ENCODE results near the gene MGLL.

Gene MGLL

GRCh38 chr3:127809611-127810010 lies 12.7 kb downstream of the MGLL start:
- no peak for DNase-seq (ENCODE audit: low read depth)

DNA sequence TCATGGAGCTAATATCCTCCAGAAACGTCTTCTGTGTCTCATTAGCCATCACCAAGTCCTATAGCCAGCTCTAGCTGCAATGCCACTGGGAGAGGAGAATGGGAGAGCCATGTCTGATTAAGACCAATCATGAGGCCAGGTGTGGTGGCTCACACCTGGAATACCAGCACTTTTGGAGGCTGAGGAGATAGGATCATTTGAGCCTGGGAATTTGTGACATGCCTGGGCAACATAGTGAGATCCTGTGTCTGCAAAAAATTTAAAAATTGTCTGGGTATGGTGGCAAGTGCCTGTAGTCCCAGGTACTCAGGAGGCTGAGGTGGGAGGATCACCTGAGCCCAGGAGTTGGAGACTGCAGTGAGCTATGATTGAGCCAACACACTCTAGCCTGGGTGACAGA lies 13.1 kb downstream of the MGLL start:
- no peak for DNase-seq (ENCODE audit: low read depth)

GRCh38 chr3:127808197-127808596 lies 14.1 kb downstream of the MGLL start:
- DNase-seq (ENCODE audit: low read depth) = no peak

DNA sequence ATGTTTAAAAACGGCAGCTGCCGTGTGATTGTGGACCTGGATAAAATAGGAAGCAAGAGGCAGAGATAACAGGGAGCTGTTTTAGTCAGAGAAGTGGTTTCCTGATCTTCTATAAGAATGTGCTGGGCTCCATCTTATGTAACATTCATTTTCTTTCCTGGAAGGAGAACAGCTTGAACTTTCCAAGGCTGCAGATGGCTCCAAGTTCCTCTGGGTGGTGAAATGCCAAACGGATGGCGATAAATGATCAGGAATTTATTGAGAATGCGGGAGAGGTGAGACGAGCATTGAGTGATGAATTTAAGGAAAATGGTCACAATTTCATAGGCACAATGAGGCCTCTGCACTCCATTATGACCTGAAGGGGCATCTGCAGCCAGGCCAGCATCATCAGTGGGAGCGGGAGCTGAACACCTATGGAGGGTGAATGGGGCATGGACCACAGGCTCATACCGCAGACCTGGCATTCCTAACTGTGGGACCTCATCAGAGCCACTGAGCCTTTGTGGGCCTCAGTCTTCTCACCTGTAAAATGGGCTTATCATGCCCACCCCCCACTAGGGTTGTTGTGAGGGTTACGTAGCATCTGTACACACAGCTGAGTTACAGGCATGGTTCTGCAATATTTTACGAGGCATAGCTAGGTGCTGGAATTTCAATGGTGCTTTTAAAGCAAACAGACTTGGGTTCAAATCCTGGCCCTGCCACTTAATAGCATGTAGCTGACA lies 17.1 kb downstream of the MGLL start:
- no peak for DNase-seq (ENCODE audit: low read depth)

- DNase-seq (ENCODE audit: low read depth) = no peak
Measured at GRCh38 chr3:127804141-127804540, 18.2 kb downstream of the MGLL start.

GRCh38 chr3:127803619-127804018 lies 18.7 kb downstream of the MGLL start:
- DNase-seq (ENCODE audit: low read depth) = no peak

DNA sequence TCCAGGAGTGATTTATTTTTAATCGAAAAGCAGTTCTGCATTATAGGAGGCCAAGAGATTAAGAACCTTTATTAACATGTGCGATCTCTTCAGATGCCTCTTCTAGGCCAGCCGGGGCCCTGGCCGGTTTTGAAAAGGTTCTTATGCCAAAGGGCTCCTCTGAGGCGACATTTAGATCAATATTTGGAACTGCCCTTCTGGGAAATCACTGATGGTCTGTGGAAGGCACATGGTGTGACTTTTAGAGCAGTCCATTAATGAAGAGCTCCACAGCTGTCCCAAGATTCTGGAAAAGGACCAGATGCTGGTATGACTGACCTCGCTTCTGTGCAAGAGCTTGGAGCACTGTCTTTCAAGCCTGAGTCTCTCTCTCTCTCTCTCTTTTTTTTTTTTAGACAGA lies 19.7 kb downstream of the MGLL start:
- no peak for DNase-seq (ENCODE audit: low read depth)

GRCh38 chr3:127801731-127802313 lies 20.5 kb downstream of the MGLL start:
- no peak for DNase-seq (ENCODE audit: low read depth)

DNA sequence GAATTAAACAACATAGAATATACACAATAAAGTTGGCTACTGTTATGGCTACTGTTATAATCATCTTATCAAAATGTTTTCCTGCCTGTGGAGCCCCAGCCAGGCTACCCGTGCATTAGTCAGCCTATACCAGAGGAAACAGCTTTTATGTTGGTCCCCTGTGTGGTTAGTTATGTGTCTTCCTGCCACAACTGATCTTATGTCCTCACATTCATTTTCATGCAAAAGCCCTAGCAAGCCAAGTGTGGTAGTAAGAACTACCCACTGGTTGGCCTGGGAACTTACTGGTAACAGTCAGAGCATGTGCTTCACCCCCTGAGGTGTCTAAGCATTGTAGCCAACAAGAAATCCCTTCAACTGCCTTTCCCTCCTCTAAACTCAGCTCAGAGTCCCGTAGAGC lies 21.8 kb downstream of the MGLL start:
- DNase-seq (ENCODE audit: low read depth) = no peak

GRCh38 chr3:127799476-127800222 lies 22.7 kb downstream of the MGLL start:
- no peak for DNase-seq (ENCODE audit: low read depth)

DNA sequence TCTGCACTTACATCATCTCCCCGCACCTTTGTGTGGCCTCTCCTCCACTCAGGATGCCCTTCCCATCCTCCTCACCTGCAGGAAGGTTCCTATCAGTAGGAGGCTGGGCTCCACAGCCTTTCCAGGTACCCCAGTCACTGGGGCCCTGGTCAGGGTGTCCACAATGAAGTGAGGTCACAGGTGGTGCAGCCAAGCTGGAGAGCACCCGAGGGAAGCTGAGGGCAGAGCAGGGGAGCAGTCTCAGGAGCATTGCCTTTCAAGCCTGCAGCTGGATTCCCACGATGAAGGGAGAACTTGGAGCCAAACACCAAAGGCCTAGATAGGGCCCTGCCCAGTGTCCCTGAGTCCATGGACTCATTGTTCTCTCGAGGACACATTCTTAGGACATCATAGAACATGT lies 23.6 kb downstream of the MGLL start:
- no peak for DNase-seq (ENCODE audit: low read depth)

DNA sequence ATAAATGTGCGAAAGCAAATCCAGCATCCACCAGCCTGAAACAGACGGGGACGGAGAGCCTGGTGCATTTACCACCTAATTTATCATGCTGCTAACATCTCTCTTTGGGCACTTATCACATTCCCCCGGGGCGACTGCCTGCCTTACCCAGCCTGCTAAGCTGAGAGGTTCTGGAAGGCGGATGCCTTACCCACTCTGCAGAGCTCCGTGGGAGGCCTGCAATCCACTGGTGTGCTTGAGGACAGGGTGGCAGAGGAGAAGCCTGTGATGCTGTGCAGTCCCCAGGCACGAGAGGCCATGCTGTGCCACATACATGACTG lies 25.5 kb downstream of the MGLL start:
- DNase-seq (ENCODE audit: low read depth) = no peak

DNA sequence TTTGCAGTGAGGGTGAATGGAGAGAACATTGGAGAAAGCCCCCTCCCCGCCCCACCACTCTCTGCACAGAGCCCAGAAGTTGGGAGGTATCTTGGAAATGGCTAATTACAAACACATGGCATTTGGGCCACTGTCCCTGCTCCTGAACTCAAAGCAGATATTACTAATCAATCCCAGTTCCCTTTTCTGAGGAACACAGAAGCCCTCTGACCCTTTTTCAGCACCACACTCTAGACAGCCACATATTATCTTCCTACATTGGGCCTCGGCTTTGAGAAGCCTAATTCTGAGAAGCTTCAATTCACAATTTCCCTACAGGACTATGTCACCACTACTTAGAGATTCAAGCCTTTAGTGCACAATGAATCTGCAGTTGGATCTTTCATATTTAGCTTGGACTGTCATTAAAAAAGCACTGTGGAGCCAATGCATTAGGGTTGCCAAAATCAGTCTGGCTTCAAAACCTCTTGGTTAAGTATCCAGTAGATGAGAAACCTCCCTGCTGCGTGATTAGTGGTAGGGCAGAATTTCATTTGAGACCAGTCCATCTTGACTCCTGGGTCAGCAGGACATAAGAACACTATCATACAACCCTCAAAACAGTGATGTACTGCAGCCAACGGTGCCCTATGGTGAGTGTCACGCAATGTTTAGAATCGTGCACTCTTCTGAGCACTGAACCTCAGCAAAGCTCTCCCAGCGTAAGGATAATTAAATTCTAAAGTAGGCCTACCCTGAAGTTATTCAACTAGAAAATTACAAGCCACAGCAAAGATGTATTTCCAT lies 26.1 kb downstream of the MGLL start:
- no peak for DNase-seq (ENCODE audit: low read depth)

GRCh38 chr3:127794972-127795371 lies 27.3 kb downstream of the MGLL start:
- no peak for DNase-seq (ENCODE audit: low read depth)

- no peak for DNase-seq (ENCODE audit: low read depth)
Measured at GRCh38 chr3:127794402-127794801, 27.9 kb downstream of the MGLL start.

- no peak for DNase-seq (ENCODE audit: low read depth)
Measured at GRCh38 chr3:127792541-127793292, 29.6 kb downstream of the MGLL start.

DNA sequence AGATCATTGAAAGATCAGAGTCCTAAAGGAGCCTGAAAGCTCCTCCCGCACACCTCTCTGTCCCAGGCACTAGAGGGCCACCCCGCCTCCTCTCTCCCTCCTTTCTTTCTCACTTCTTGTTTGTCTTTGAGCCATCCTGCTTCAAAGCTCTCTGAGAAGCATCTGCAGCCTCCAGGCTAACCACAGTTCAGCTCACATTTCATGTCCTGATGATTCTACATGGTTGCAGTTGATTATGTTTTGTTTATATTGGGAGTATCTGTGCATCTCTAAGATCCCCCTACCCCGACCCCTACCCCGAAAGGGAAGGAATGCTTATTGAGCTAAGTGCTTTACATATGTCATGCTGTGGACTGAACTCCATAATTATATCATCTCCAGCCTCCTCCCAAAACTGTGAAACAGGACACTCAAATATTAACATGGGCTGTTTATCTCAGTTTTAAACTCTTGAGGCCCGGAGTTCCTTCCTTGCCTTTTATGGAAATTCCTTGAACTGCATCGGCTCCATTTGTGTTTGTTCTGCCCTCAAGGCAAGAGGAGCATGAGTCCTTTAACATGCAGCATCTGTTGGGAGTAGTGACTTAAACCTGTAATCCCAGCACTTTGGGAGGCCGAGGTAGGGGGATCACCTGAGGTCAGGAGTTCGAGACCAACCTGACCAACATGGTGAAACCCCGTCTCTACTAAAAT lies 30.9 kb downstream of the MGLL start:
- no peak for DNase-seq (ENCODE audit: low read depth)

GRCh38 chr3:127790882-127791183 lies 31.5 kb downstream of the MGLL start:
- DNase-seq (ENCODE audit: low read depth) = no peak

DNA sequence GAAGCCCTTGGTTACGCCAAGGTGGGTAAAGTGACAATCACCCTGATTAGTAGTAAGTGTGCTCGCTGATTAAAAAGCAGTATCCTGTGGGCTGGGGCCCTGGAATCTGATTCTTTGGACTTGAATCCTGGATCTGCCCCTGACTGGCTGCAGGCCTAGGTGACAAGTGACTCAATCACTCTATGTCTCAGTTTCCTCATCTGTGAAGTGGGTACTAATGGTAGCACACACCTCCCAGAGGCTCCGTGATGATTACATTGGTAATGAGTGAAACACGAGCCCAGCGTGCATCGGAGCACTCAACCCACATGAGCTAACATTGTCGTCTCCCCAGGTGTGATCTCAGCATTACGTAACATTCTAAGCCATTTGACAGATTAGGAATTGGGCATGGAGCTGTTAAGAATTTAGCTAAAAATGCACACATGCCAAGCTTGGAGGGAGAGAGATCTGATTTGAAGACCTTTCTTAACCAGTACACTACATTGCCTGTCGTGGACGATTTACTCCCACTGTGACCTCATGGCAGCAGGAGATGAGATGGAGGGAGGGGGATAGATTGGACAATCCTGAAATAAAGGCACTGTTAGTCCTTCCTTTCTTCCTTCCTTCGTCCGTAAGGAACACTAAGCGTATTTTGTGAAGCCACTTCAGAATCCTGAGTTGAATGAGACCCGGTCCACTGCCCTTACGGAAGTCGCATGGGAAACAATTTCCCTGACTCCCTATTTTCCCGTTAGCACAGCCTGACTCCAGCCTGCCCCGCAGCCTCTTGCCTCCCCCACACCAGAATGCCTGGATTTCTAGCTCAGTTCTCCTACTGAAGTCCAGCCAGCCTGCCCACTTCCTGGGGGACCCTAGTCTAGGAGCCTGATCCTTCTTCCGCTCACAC lies 32.1 kb downstream of the MGLL start:
- no peak for DNase-seq (ENCODE audit: low read depth)

- DNase-seq (ENCODE audit: low read depth) = no peak
Measured at GRCh38 chr3:127789051-127789450, 33.3 kb downstream of the MGLL start.

Measured in stimulated activated CD8-positive, alpha-beta memory T cell treated with anti-CD3 and anti-CD28 coated beads, Interleukin-15, amount 100 ng/mL, for 1 hour (primary cell).